IMR-90 (cell line): ENCODE data around the gene PGGHG. TPM values are rescaled to one million over a fixed set of nuclear protein-coding genes. Genes with fewer than 3 reads are reported as not detected.

Experiments used
- ATAC-seq: fragments of 200-7000 bp; cut with Tn5 transposase; 2 replicates; pipeline ENCODE4 v1.9.1; 2020; ENCODE audit warnings: low read depth, mild to moderate bottlenecking, moderate library complexity
- BruUV-seq: library from RNA; stranded (reverse); fragments of 400-500 nt; replicated peaks from 2 replicates; lab custom pipeline; 2021; lab: Mats Ljungman, UMichigan
- CTCF ChIA-PET: fragments of 300-600 bp; formaldehyde crosslinking; extraction: SDS; loops from one replicate; lab custom pipeline; 2021; ENCODE audit warnings: antibody characterized with exemption; lab: Yijun Ruan, JAX
- POLR2A ChIA-PET: fragments of 300-600 bp; sonication (Branson Sonifier 250); formaldehyde crosslinking; loops from one replicate; lab custom pipeline; 2022; ENCODE audit warnings: antibody characterized with exemption; ENCODE audit not compliant: unreplicated experiment; lab: Charles Lee
- DNase-seq: peaks from one replicate; pipeline ENCODE4 v3.0.0; 2013
- H2AFZ ChIP-seq: replicated peaks from 2 replicates; pipeline ENCODE3; 2013; ENCODE audit warnings: low read length, mild to moderate bottlenecking; ENCODE audit not compliant: poor library complexity
- H2AK5ac ChIP-seq: 2 replicates; pipeline ENCODE4 v1.6.1; 2013; ENCODE audit warnings: low read depth, low read length, inconsistent platforms
- H2AK9ac ChIP-seq: replicated peaks from 2 replicates; pipeline ENCODE3; 2013; ENCODE audit warnings: mild to moderate bottlenecking, low read depth, low read length, moderate library complexity; ENCODE audit not compliant: poor library complexity
- H2BK120ac ChIP-seq: 2 replicates; pipeline ENCODE4 v1.6.1; 2013; ENCODE audit warnings: low read depth, low read length, inconsistent platforms
- H2BK15ac ChIP-seq: 3 replicates; pipeline ENCODE4 v1.6.1; 2013; ENCODE audit warnings: low read depth, low read length, inconsistent platforms
- H2BK20ac ChIP-seq: 2 replicates; pipeline ENCODE4 v1.6.1; 2013; ENCODE audit warnings: low read depth, mild to moderate bottlenecking, inconsistent platforms, low read length, moderate library complexity
- H2BK5ac ChIP-seq: 2 replicates; pipeline ENCODE4 v1.6.1; 2013; ENCODE audit warnings: mild to moderate bottlenecking, low read depth, low read length, inconsistent platforms; ENCODE audit not compliant: poor library complexity, severe bottlenecking
- H3K14ac ChIP-seq: replicated peaks from 2 replicates; pipeline ENCODE4 v1.6.1; 2013; ENCODE audit warnings: low read depth, low read length, inconsistent platforms
- H3K18ac ChIP-seq: 2 replicates; pipeline ENCODE4 v1.6.1; 2013; ENCODE audit warnings: low read depth, low read length, control low read depth
- H3K23ac ChIP-seq: 2 replicates; pipeline ENCODE4 v1.6.1; 2013; ENCODE audit warnings: low read depth, low read length, inconsistent platforms
- H3K27ac ChIP-seq: 2 replicates; pipeline ENCODE4 v1.5.1; 2013; ENCODE audit warnings: mild to moderate bottlenecking, control low read depth, low read length; ENCODE audit not compliant: insufficient read depth
- H3K27me3 ChIP-seq: 2 replicates; pipeline ENCODE4 v1.6.1; 2013; ENCODE audit warnings: low read length; ENCODE audit not compliant: control insufficient read depth, insufficient read depth
- H3K36me3 ChIP-seq: 2 replicates; pipeline ENCODE4 v1.6.1; 2013; ENCODE audit warnings: low read length, mixed read lengths; ENCODE audit not compliant: control insufficient read depth, insufficient read depth
- H3K4ac ChIP-seq: 2 replicates; pipeline ENCODE4 v1.6.1; 2013; ENCODE audit warnings: low read depth, low read length, inconsistent platforms
- H3K4me1 ChIP-seq: 2 replicates; pipeline ENCODE4 v1.6.1; 2013; ENCODE audit warnings: low read length, mixed read lengths; ENCODE audit not compliant: control insufficient read depth, insufficient read depth
- H3K4me2 ChIP-seq: 2 replicates; pipeline ENCODE4 v1.6.1; 2013; ENCODE audit warnings: low read depth, mild to moderate bottlenecking, control low read depth, low read length, moderate library complexity
- H3K4me3 ChIP-seq: 2 replicates; pipeline ENCODE4 v1.5.1; 2013; ENCODE audit warnings: low read depth, mild to moderate bottlenecking, control low read depth, low read length, moderate library complexity; ENCODE audit not compliant: insufficient read depth
- H3K56ac ChIP-seq: 2 replicates; pipeline ENCODE4 v1.6.1; 2013; ENCODE audit warnings: low read length, inconsistent platforms; ENCODE audit not compliant: insufficient read depth; ENCODE audit errors: extremely low read depth
- H3K79me1 ChIP-seq, 2 experiments: 2 replicates each; pipeline ENCODE4 v1.6.1; 2013; ENCODE audit warnings: low read length in 2 of 2, inconsistent platforms in 1 of 2, low read depth in 1 of 2
- H3K9ac ChIP-seq: 2 replicates; pipeline ENCODE4 v1.6.1; 2013; ENCODE audit warnings: low read depth, low read length, control low read depth
- H3K9me1 ChIP-seq: 2 replicates; pipeline ENCODE4 v1.6.1; 2013; ENCODE audit warnings: low read length, inconsistent platforms; ENCODE audit not compliant: insufficient read depth
- H3K9me3 ChIP-seq: 2 replicates; pipeline ENCODE4 v1.6.1; 2013; ENCODE audit warnings: low read length; ENCODE audit not compliant: control insufficient read depth, insufficient read depth
- H4K20me1 ChIP-seq: 2 replicates; pipeline ENCODE4 v1.6.1; 2013; ENCODE audit warnings: low read length, inconsistent platforms; ENCODE audit not compliant: insufficient read depth
- H4K5ac ChIP-seq: 2 replicates; pipeline ENCODE4 v1.6.1; 2013; ENCODE audit warnings: mild to moderate bottlenecking, low read depth, low read length, control low read depth
- H4K8ac ChIP-seq, 2 experiments: 2 replicates each; pipeline ENCODE4 v1.6.1; 2013; ENCODE audit warnings: low read depth in 2 of 2, low read length in 2 of 2, control low read depth in 1 of 2, inconsistent platforms in 1 of 2
- H4K91ac ChIP-seq: 2 replicates; pipeline ENCODE4 v1.6.1; 2013; ENCODE audit warnings: low read depth, low read length, inconsistent platforms; ENCODE audit not compliant: insufficient read depth
- CHD1 ChIP-seq: IDR thresholded peaks from 2 replicates; pipeline ENCODE4 v1.6.1; 2012; ENCODE audit warnings: low read depth, low read length, improper control_type of control experiment
- MAFK ChIP-seq: IDR thresholded peaks from 2 replicates; pipeline ENCODE4 v1.6.1; 2012; ENCODE audit warnings: low read depth, low read length, improper control_type of control experiment
- MXI1 ChIP-seq: IDR thresholded peaks from 2 replicates; pipeline ENCODE4 v1.6.1; 2012; ENCODE audit warnings: low read depth, mild to moderate bottlenecking, low read length, moderate library complexity, borderline replicate concordance
- NFE2L2 ChIP-seq: fragments of 150-350 bp; IDR thresholded peaks from 2 replicates; pipeline ENCODE4 v1.6.1; 2016; ENCODE audit warnings: low read depth, mild to moderate bottlenecking, low read length
- RCOR1 ChIP-seq: IDR thresholded peaks from 2 replicates; pipeline ENCODE4 v1.6.1; 2012; ENCODE audit warnings: mild to moderate bottlenecking, low read length, improper control_type of control experiment; ENCODE audit not compliant: insufficient replicate concordance
- RFX5 ChIP-seq: IDR thresholded peaks from 2 replicates; pipeline ENCODE4 v1.8.0; 2012; ENCODE audit warnings: low read depth, mild to moderate bottlenecking, low read length, moderate library complexity
- SMC3 ChIP-seq: fragments of 150-350 bp; IDR thresholded peaks from 2 replicates; pipeline ENCODE4 v1.6.1; 2016; ENCODE audit warnings: low read depth, mild to moderate bottlenecking, antibody characterized with exemption, low read length, moderate library complexity
- WGBS, 2 experiments: methylation state at CpG; one replicate each; pipeline versions ENCODE4 v1.1.5 to v1.1.7; 2013; ENCODE audit warnings: missing lambda C conversion rate in 2 of 2; ENCODE audit not compliant: insufficient read length in 1 of 2; ENCODE audit errors: extremely low coverage in 2 of 2; 5-methylcytosine and 5-hydroxymethylcytosine counted together
- dilution Hi-C: fragments of 300-500 bp; cut with HindIII; formaldehyde crosslinking; loops from one replicate; pipeline ENCODE4 v1.14.3; 2018; ENCODE audit warnings: low sequenced_read_pairs; ENCODE audit not compliant: unreplicated experiment
- in situ Hi-C: fragments of 300-500 bp; cut with MboI; formaldehyde crosslinking; loops from 3 replicates; pipeline ENCODE4 v1.14.3; 2019; ENCODE audit warnings: low sequenced_read_pairs, inconsistent platforms, mixed read lengths
- intact Hi-C: fragments of 100-400 bp; cut with micrococcal nuclease; formaldehyde crosslinking; loops from 2 replicates; pipeline ENCODE4 v1.10.0; 2022
- polyA plus RNA-seq, 3 experiments: library from polyadenylated mRNA; depleted of rRNA; stranded (reverse); fragments of >200 nt; gene quantifications; 2 replicates each; pipeline ENCODE4 v1.2.3, GENCODE V29; 2012; ENCODE audit warnings: low replicate concordance in 1 of 3
- total RNA-seq: library from RNA; depleted of rRNA; stranded (reverse); fragments of >200 nt; gene quantifications from 2 replicates; pipeline ENCODE4 v1.2.3, GENCODE V29; 2012
- TF ChIP-seq, protein P1 (sequence below): fragments of 150-350 bp; IDR thresholded peaks from 2 replicates; pipeline ENCODE4 v1.6.1; 2017; ENCODE audit warnings: mild to moderate bottlenecking, antibody characterized with exemption, low read length, low read depth

The PGGHG gene
- total and polyA plus RNA-seq, 2 of the 4 experiments (the other 2 are of a cell fraction), result 1.8 to 17.0 TPM

DNA sequence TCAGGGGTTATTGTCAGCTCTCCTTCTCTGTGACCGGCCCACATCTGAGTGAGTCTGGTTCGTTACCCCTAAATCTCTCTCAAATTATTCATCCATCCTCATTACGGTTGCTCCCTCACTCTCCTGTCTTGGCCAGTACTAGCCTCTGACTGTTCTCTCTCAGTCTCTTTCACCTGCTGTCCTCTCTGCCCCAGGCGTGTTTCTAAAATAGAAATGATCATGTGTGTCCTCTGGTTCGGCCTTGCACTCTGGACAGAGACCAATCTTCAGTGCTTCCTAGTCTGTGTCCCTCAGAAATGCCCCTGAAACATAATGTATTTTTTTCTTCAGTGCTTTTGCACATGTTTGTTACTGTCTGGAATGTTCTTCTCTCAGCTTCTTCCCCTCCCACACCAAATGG lies 47.3 kb upstream of the PGGHG start:
- no peak overlapping the region for H4K5ac ChIP-seq
- dilution Hi-C loops, result no loop called here
- peaks cover 26 to 38% of the 10 kb centered on the region in 2 experiments for H3K79me1 ChIP-seq
- ChIA-PET POLR2A (no interaction called here), CTCF (interaction anchor here (2.3 kb wide), 1 partner anchor 9 kb away, joined by 10 read pairs; no protein-coding TSS in a partner anchor)
- intact Hi-C loops, result no loop called here
- H2AK9ac ChIP-seq, result no peak overlapping the region
- 100% methylated on average over 2 of the region's 5 CpGs; no CpG with 5 or more reads in 1 of the 2 experiments for WGBS, 2 experiments
- no peak overlapping the region for H3K9ac ChIP-seq
- no peak overlapping the region for H3K56ac ChIP-seq
- in situ Hi-C loops, result loop anchor here (5.0 kb wide), 1 partner anchor 36 kb away; the partner anchor contains the start of gene NLRP6
- peaks cover 30% of the 10 kb centered on the region for H3K36me3 ChIP-seq
- H2BK20ac ChIP-seq, result no peak overlapping the region
- H3K18ac ChIP-seq, result no peak overlapping the region
- H3K4me3 ChIP-seq, result no peak overlapping the region
- no TSS peak for BruUV-seq
- H2AFZ ChIP-seq, result no peak overlapping the region
- no peak for ATAC-seq
- H3K9me1 ChIP-seq, result 0 out of 2 replicates have a peak, but pooled peaks cover 5% of the 10 kb centered on the region
- no peak overlapping the region for H2BK15ac ChIP-seq
- no peaks in the 10 kb centered on the region for H3K9me3 ChIP-seq
- no peak overlapping the region for H2AK5ac ChIP-seq
- H4K8ac ChIP-seq, result no peak overlapping the region
- no peak overlapping the region for H3K14ac ChIP-seq
- no peaks in the 10 kb centered on the region; the same call in 1 of the 2 replicates for H3K4me1 ChIP-seq
- H4K91ac ChIP-seq, result no peak overlapping the region
- H3K4me2 ChIP-seq, result no peak overlapping the region
- no peak overlapping the region for H2BK120ac ChIP-seq
- peaks cover 12% of the 10 kb centered on the region for H4K20me1 ChIP-seq
- DNase-seq, result no peak
- no peak overlapping the region for H3K4ac ChIP-seq
- no peak overlapping the region for H3K27ac ChIP-seq
- no peak overlapping the region for H3K23ac ChIP-seq
- H2BK5ac ChIP-seq, result no peak overlapping the region
- H3K27me3 ChIP-seq, result no peaks in the 10 kb centered on the region
- TF ChIP-seq NFE2L2, result no peak
- no peak for TF ChIP-seq SMC3
- no peak for TF ChIP-seq RFX5
- TF ChIP-seq MXI1, result no peak
- no peak for TF ChIP-seq RCOR1
- TF ChIP-seq MAFK, result no peak
- TF ChIP-seq CHD1, result no peak
- TF ChIP-seq, protein P1, sequence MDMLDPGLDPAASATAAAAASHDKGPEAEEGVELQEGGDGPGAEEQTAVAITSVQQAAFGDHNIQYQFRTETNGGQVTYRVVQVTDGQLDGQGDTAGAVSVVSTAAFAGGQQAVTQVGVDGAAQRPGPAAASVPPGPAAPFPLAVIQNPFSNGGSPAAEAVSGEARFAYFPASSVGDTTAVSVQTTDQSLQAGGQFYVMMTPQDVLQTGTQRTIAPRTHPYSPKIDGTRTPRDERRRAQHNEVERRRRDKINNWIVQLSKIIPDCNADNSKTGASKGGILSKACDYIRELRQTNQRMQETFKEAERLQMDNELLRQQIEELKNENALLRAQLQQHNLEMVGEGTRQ, result no peak
